ENCODE measurements around the gene SUOX. TPM values are rescaled to one million over a fixed set of nuclear protein-coding genes. Genes with fewer than 3 reads are reported as not detected.

The SUOX gene
- total and polyA plus RNA-seq, 3 experiments from 2014 or later = 0.90 to 2.5 (median 2.3) TPM

- peak; percentile 83 to 92 (median 88) for DNase-seq
- Mint-ChIP-seq H3K4me3 (peak within 1 kb of the TSS; percentile 87 to 96 (median 90)), H3K4me1 (peaks cover 26 to 32% (median 29%) of the 10 kb centered on the region in 3 donors), H3K36me3 (peaks cover 0 to 11% (median 0%) of the 10 kb centered on the region in 3 donors), H3K9me3 (no peaks in the 10 kb centered on the region), H3K27ac (peak within 1 kb of the TSS; percentile 57 to 97 (median 88)), H3K27me3 (no peaks in the 10 kb centered on the region)
- POLR2A ChIA-PET = interaction anchor here (0.6 kb wide), 1 partner anchor 39 kb away, joined by 5 read pairs; no protein-coding TSS in a partner anchor
- CTCF ChIA-PET = no interaction called here
- Histone ChIP-seq H3K27me3 (ENCODE audit: insufficient read depth, low read length, poor library complexity, severe bottlenecking) (no peaks in the 10 kb centered on the region), H3K4me3 (ENCODE audit: low read length) (peak within 1 kb of the TSS; percentile 82), H3K4me1 (ENCODE audit: insufficient read depth, low read length) (peaks cover 21% of the 10 kb centered on the region), H3K36me3 (ENCODE audit: insufficient read depth, low read length) (no peaks in the 10 kb centered on the region), H3K9me3 (ENCODE audit: low read length) (no peaks in the 10 kb centered on the region), H3K27ac (ENCODE audit: low read depth, low read length) (peak within 1 kb of the TSS; percentile 71)
These were observed 30.4 kb upstream of the SUOX start, which contains the start of gene CDK2 for GRCh38 chr12:55966408-55967281. TSS of gene CDK2 (plus strand) at chr12:55966830. CDS start at chr12:55967009, 179 bp downstream.

- Histone ChIP-seq H3K27me3 (ENCODE audit: insufficient read depth, low read length, poor library complexity, severe bottlenecking) (no peaks in the 10 kb centered on the region), H3K36me3 (ENCODE audit: insufficient read depth, low read length) (no peaks in the 10 kb centered on the region), H3K9me3 (ENCODE audit: low read length) (no peaks in the 10 kb centered on the region), H3K27ac (ENCODE audit: low read depth, low read length) (no peak overlapping the region), H3K4me3 (ENCODE audit: low read length) (no peak overlapping the region), H3K4me1 (ENCODE audit: insufficient read depth, low read length) (peaks cover 31% of the 10 kb centered on the region)
- Mint-ChIP-seq H3K36me3 (peaks cover 0 to 11% (median 0%) of the 10 kb centered on the region in 3 donors), H3K4me1 (peaks cover 26 to 32% (median 29%) of the 10 kb centered on the region in 3 donors), H3K9me3 (no peaks in the 10 kb centered on the region), H3K27ac (no peak overlapping the region), H3K4me3 (peak overlapping the region in 1 of 7 donors; percentile 41), H3K27me3 (no peaks in the 10 kb centered on the region)
- POLR2A ChIA-PET = interaction anchor here (1.5 kb wide), 1 partner anchor 13 kb away, joined by 4 read pairs; no protein-coding TSS in a partner anchor
- CTCF ChIA-PET = interaction anchor here (1.3 to 1.8 kb wide), 3 partner anchors 8 to 26 kb away, joined by 3 to 5 read pairs (median 3); no protein-coding TSS in a partner anchor
- DNase-seq = no peak
These were observed 27.7 kb upstream of the SUOX start for GRCh38 chr12:55969356-55969755.

DNA sequence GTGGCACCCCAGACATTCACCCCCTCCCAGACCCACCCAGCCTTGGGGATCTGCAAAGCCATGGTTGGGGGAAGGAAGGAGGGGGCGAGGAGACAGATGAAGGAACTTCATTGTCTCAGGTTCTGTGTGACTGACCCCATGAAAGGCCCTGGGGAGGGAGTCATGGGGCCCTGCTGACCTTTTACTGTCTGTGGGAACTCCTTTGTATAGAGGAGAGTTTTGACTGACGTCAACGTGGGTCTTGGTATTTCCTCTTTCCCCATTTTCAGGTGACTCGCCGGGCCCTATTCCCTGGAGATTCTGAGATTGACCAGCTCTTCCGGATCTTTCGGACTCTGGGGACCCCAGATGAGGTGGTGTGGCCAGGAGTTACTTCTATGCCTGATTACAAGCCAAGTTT is 26.3 kb upstream of the SUOX start:
- H3K4me3 ChIP-seq (ENCODE audit: low read length) = no peak overlapping the region
- Mint-ChIP-seq H3K9me3 (no peaks in the 10 kb centered on the region), H3K4me1 (peaks cover 25 to 26% (median 26%) of the 10 kb centered on the region in 3 donors), H3K27ac (peak overlapping the region in 1 of 8 donors; percentile 11), H3K36me3 (peaks cover 0 to 12% (median 0%) of the 10 kb centered on the region in 3 donors), H3K4me3 (peak overlapping the region in 1 of 7 donors; percentile 34), H3K27me3 (no peaks in the 10 kb centered on the region)
- H3K4me1 ChIP-seq (ENCODE audit: insufficient read depth, low read length) = peaks cover 39% of the 10 kb centered on the region
- H3K27ac ChIP-seq (ENCODE audit: low read depth, low read length) = no peak overlapping the region
- POLR2A ChIA-PET = interaction anchor here (0.7 kb wide), 1 partner anchor 250 kb away, joined by 10 read pairs; no protein-coding TSS in a partner anchor
- no peaks in the 10 kb centered on the region for H3K9me3 ChIP-seq (ENCODE audit: low read length)
- no peaks in the 10 kb centered on the region for H3K27me3 ChIP-seq (ENCODE audit: insufficient read depth, low read length, poor library complexity, severe bottlenecking)
- CTCF ChIA-PET = interaction anchor here (0.9 to 1.6 kb wide), 2 partner anchors 12 to 115 kb away, joined by 3 to 5 read pairs; no protein-coding TSS in a partner anchor
- DNase-seq = no peak
- no peaks in the 10 kb centered on the region for H3K36me3 ChIP-seq (ENCODE audit: insufficient read depth, low read length)

DNA sequence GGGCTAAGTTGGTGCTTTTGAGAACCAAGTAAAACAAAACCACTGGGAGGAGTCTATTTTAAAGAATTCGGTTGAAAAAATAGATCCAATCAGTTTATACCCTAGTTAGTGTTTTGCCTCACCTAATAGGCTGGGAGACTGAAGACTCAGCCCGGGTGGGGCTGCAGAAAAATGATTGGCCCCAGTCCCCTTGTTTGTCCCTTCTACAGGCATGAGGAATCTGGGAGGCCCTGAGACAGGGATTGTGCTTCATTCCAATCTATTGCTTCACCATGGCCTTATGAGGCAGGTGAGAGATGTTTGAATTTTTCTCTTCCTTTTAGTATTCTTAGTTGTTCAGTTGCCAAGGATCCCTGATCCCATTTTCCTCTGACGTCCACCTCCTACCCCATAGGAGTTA is 25.0 kb upstream of the SUOX start:
- Histone ChIP-seq H3K36me3 (ENCODE audit: insufficient read depth, low read length) (no peaks in the 10 kb centered on the region), H3K27me3 (ENCODE audit: insufficient read depth, low read length, poor library complexity, severe bottlenecking) (no peaks in the 10 kb centered on the region), H3K4me1 (ENCODE audit: insufficient read depth, low read length) (peaks cover 37% of the 10 kb centered on the region), H3K27ac (ENCODE audit: low read depth, low read length) (peak overlapping the region; percentile 83), H3K9me3 (ENCODE audit: low read length) (no peaks in the 10 kb centered on the region), H3K4me3 (ENCODE audit: low read length) (no peak overlapping the region)
- H3K4me3 Mint-ChIP-seq = peak overlapping the region in 3 of 7 donors; percentile 28 to 74 (median 35)
- no peaks in the 10 kb centered on the region for H3K27me3 Mint-ChIP-seq
- no peaks in the 10 kb centered on the region for H3K9me3 Mint-ChIP-seq
- H3K4me1 Mint-ChIP-seq = peaks cover 18 to 24% (median 24%) of the 10 kb centered on the region in 3 donors
- no peak for DNase-seq
- ChIA-PET POLR2A (no interaction called here), CTCF (no interaction called here)
- H3K36me3 Mint-ChIP-seq = peaks cover 0 to 11% (median 3%) of the 10 kb centered on the region in 3 donors
- peak overlapping the region in 5 of 8 donors; percentile 34 to 66 (median 58) for H3K27ac Mint-ChIP-seq

- peak overlapping the region in 5 of 8 donors; percentile 34 to 66 (median 58) for H3K27ac Mint-ChIP-seq
- CTCF ChIA-PET = no interaction called here
These were observed 24.6 kb upstream of the SUOX start for GRCh38 chr12:55972456-55972855.

GRCh38 chr12:55972911-55973598 is 24.0 kb upstream of the SUOX start:
- Mint-ChIP-seq H3K4me1 (peaks cover 15 to 24% (median 23%) of the 10 kb centered on the region in 3 donors), H3K27me3 (no peaks in the 10 kb centered on the region), H3K9me3 (no peaks in the 10 kb centered on the region), H3K4me3 (no peak overlapping the region), H3K36me3 (peaks cover 0 to 17% (median 3%) of the 10 kb centered on the region in 3 donors), H3K27ac (no peak overlapping the region)
- Histone ChIP-seq H3K4me1 (ENCODE audit: insufficient read depth, low read length) (peaks cover 36% of the 10 kb centered on the region), H3K27ac (ENCODE audit: low read depth, low read length) (peak overlapping the region; percentile 83), H3K36me3 (ENCODE audit: insufficient read depth, low read length) (peaks cover 6% of the 10 kb centered on the region), H3K27me3 (ENCODE audit: insufficient read depth, low read length, poor library complexity, severe bottlenecking) (no peaks in the 10 kb centered on the region), H3K9me3 (ENCODE audit: low read length) (no peaks in the 10 kb centered on the region), H3K4me3 (ENCODE audit: low read length) (peak overlapping the region; percentile 76)
- peak in 2 of 5 donors; percentile 24 to 51 for DNase-seq
- POLR2A ChIA-PET = interaction anchor here (0.7 to 2.9 kb wide), 22 partner anchors 9 to 293 kb away, joined by 3 to 19 read pairs (median 6); partner anchors contain the start of genes CD63, DGKA, DNAJC14 and ORMDL2
- CTCF ChIA-PET = interaction anchor here (0.6 to 2.5 kb wide), 12 partner anchors 10 to 236 kb away, joined by 3 to 21 read pairs (median 4); partner anchors contain the start of genes DGKA, ORMDL2, SARNP and SMARCC2

More at GRCh38 chr12:55972456-55972855, 24.6 kb upstream of the SUOX start:
- Mint-ChIP-seq H3K36me3 (peaks cover 0 to 14% (median 3%) of the 10 kb centered on the region in 3 donors), H3K4me1 (peaks cover 18 to 24% (median 24%) of the 10 kb centered on the region in 3 donors), H3K9me3 (no peaks in the 10 kb centered on the region), H3K4me3 (peak overlapping the region in 3 of 7 donors; percentile 28 to 74 (median 35)), H3K27me3 (no peaks in the 10 kb centered on the region)
- peaks cover 35% of the 10 kb centered on the region for H3K4me1 ChIP-seq (ENCODE audit: insufficient read depth, low read length)
- peaks cover 1% of the 10 kb centered on the region for H3K36me3 ChIP-seq (ENCODE audit: insufficient read depth, low read length)
- H3K27me3 ChIP-seq (ENCODE audit: insufficient read depth, low read length, poor library complexity, severe bottlenecking) = no peaks in the 10 kb centered on the region
- peak overlapping the region; percentile 83 for H3K27ac ChIP-seq (ENCODE audit: low read depth, low read length)
- DNase-seq = no peak
- no peaks in the 10 kb centered on the region for H3K9me3 ChIP-seq (ENCODE audit: low read length)
- H3K4me3 ChIP-seq (ENCODE audit: low read length) = peak overlapping the region; percentile 76
- POLR2A ChIA-PET = interaction anchor here (0.7 kb wide), 1 partner anchor 294 kb away, joined by 3 read pairs; no protein-coding TSS in a partner anchor

- Mint-ChIP-seq H3K27ac (no peak within 1 kb of the TSS), H3K4me3 (no peak within 1 kb of the TSS), H3K9me3 (no peaks in the 10 kb centered on the region), H3K27me3 (no peaks in the 10 kb centered on the region), H3K4me1 (peaks cover 15 to 27% (median 24%) of the 10 kb centered on the region in 3 donors), H3K36me3 (peaks cover 0 to 20% (median 3%) of the 10 kb centered on the region in 3 donors)
- DNase-seq = peak; percentile 94 to 99 (median 98)
- Histone ChIP-seq H3K27ac (ENCODE audit: low read depth, low read length) (peak within 1 kb of the TSS; percentile 87), H3K4me1 (ENCODE audit: insufficient read depth, low read length) (peaks cover 36% of the 10 kb centered on the region), H3K27me3 (ENCODE audit: insufficient read depth, low read length, poor library complexity, severe bottlenecking) (no peaks in the 10 kb centered on the region), H3K9me3 (ENCODE audit: low read length) (no peaks in the 10 kb centered on the region), H3K36me3 (ENCODE audit: insufficient read depth, low read length) (peaks cover 6% of the 10 kb centered on the region), H3K4me3 (ENCODE audit: low read length) (peak within 1 kb of the TSS; percentile 76)
- ChIA-PET CTCF (interaction anchor here (0.6 to 2.5 kb wide), 17 partner anchors 10 to 237 kb away, joined by 3 to 21 read pairs (median 3); partner anchors contain the start of genes DGKA, ORMDL2, SARNP and SMARCC2), POLR2A (interaction anchor here (0.6 to 2.9 kb wide), 28 partner anchors 9 to 663 kb away, joined by 3 to 19 read pairs (median 6); partner anchors contain the start of genes BLOC1S1, CD63, DGKA and DNAJC14)
These were observed 23.3 kb upstream of the SUOX start, which contains the start of gene RAB5B for GRCh38 chr12:55973599-55974307. TSS of gene RAB5B (plus strand) at chr12:55974078. CDS start at chr12:55986961, 12,883 bp downstream.
